Ramos (cell line): Measurements from ENCODE around the gene ROPN1.
"Not testable (repeated sequence)": the region's sequence is repeated elsewhere in the genome, so short reads cannot be mapped to it uniquely, and the experiment has no call there.

Experiments
- in situ Hi-C: fragments of 300-500 bp; cut with MboI; formaldehyde crosslinking; loops from one replicate; pipeline ENCODE4 v1.14.3; 2022; ENCODE audit warnings: low sequenced_read_pairs; ENCODE audit not compliant: unreplicated experiment

ROPN1 gene

GRCh38 chr3:124001366-124001765 lies 9.4 kb upstream of the ROPN1 start:
- in situ Hi-C loops = not testable (repeated sequence)

- in situ Hi-C loops = no loop called here
Measured at GRCh38 chr3:123997543-123997942, 5.6 kb upstream of the ROPN1 start.

GRCh38 chr3:123993818-123994217 lies 1.9 kb upstream of the ROPN1 start:
- in situ Hi-C loops = no loop called here

GRCh38 chr3:123986427-123986826 lies 5.5 kb downstream of the ROPN1 start:
- in situ Hi-C loops = no loop called here

- in situ Hi-C loops = no loop called here
Measured at GRCh38 chr3:123984957-123985356, 7.0 kb downstream of the ROPN1 start.

GRCh38 chr3:123984350-123984749 lies 7.6 kb downstream of the ROPN1 start:
- in situ Hi-C loops = no loop called here

- in situ Hi-C loops = not testable (repeated sequence)
Measured at GRCh38 chr3:123981317-123981716, 10.6 kb downstream of the ROPN1 start.

GRCh38 chr3:123980539-123980938 lies 11.4 kb downstream of the ROPN1 start:
- in situ Hi-C loops = no loop called here

GRCh38 chr3:123979525-123980501 lies 12.1 kb downstream of the ROPN1 start:
- in situ Hi-C loops = not testable (repeated sequence)

- in situ Hi-C loops = not testable (repeated sequence)
Measured at GRCh38 chr3:123976904-123977303, 15.0 kb downstream of the ROPN1 start.

GRCh38 chr3:123976181-123976898 lies 15.6 kb downstream of the ROPN1 start:
- in situ Hi-C loops = not testable (repeated sequence)

- in situ Hi-C loops = not testable (repeated sequence)
Measured at GRCh38 chr3:123975030-123975429, 16.9 kb downstream of the ROPN1 start.

- in situ Hi-C loops = no loop called here
Measured at GRCh38 chr3:123971406-123971805, 20.5 kb downstream of the ROPN1 start.

GRCh38 chr3:123967260-123967659 lies 24.7 kb downstream of the ROPN1 start:
- in situ Hi-C loops = not testable (repeated sequence)

GRCh38 chr3:123966799-123967198 lies 25.1 kb downstream of the ROPN1 start:
- in situ Hi-C loops = not testable (repeated sequence)

- in situ Hi-C loops = not testable (repeated sequence)
Measured at GRCh38 chr3:123964793-123965192, 27.1 kb downstream of the ROPN1 start.

- in situ Hi-C loops = no loop called here
Measured at GRCh38 chr3:123961508-123961856, 30.4 kb downstream of the ROPN1 start.

GRCh38 chr3:123960781-123961507 lies 31.0 kb downstream of the ROPN1 start, which contains the start of gene CCDC14:
Gene CCDC14 (minus strand): TSS chr3:123961229. CDS start chr3:123961173, 56 bp downstream.
- in situ Hi-C loops = no loop called here

GRCh38 chr3:123953735-123954134 lies 38.2 kb downstream of the ROPN1 start:
- in situ Hi-C loops = no loop called here

GRCh38 chr3:123952844-123953520 lies 38.9 kb downstream of the ROPN1 start:
- in situ Hi-C loops = no loop called here
